A549 (cell line): ENCODE measurements around the gene ZP1. TPM values are rescaled to one million over a fixed set of nuclear protein-coding genes. Genes with fewer than 3 reads are reported as not detected.
A peak's percentile ranks its signal among the peaks of the same experiment; 100 is the strongest.

Source experiments
- ATAC-seq, 2 experiments: fragments of 200-7000 bp in 1 of 2; fragments of >200 bp in 1 of 2; cut with Nextera tagmentation in 1 of 2; cut with Tn5 transposase in 1 of 2; 3 replicates each; pipeline versions ENCODE4 v1.8.0 to v1.9.1; 2018 to 2020; ENCODE audit warnings: mild to moderate bottlenecking in 1 of 2, moderate library complexity in 1 of 2
- CTCF ChIA-PET: fragments of 300-600 bp; sonication (Branson Sonifier 250); formaldehyde crosslinking; extraction: SDS; loops from one replicate; lab custom pipeline; 2021; ENCODE audit warnings: antibody characterized with exemption, inconsistent platforms; lab: Yijun Ruan, JAX
- POLR2A ChIA-PET: fragments of 350-600 bp; formaldehyde crosslinking; extraction: SDS; loops from one replicate; lab custom pipeline; 2021; ENCODE audit warnings: antibody characterized with exemption, inconsistent platforms; lab: Yijun Ruan, JAX
- DNase-seq, 2 experiments: peaks; one replicate each; pipeline versions ENCODE4 v3.0.0 to v3.0.0-alpha.2; 2011 to 2016; ENCODE audit warnings: low read depth in 1 of 2, low spot score in 1 of 2
- FAIRE-seq: peaks from 2 replicates; lab custom pipeline; 2011; peaks lifted over from hg19 to GRCh38; lab: Jason Lieb, UNC
- H3K27ac ChIP-seq, 2 experiments: fragments of >200 bp; sonication (Bioruptor Twin); formaldehyde crosslinking; 3 replicates each; pipeline ENCODE4 v1.5.1; 2016 to 2017
- H3K4me1 ChIP-seq: fragments of >200 bp; sonication (Bioruptor Twin); formaldehyde crosslinking; 3 replicates; pipeline ENCODE4 v1.6.1; 2016
- H3K4me2 ChIP-seq: fragments of >200 bp; sonication (Bioruptor Twin); formaldehyde crosslinking; 3 replicates; pipeline ENCODE4 v1.6.1; 2016
- H3K4me3 ChIP-seq: fragments of >200 bp; sonication (Bioruptor Twin); formaldehyde crosslinking; 3 replicates; pipeline ENCODE4 v1.5.1; 2016
- H3K9me3 ChIP-seq: fragments of >200 bp; sonication (Bioruptor Twin); formaldehyde crosslinking; 3 replicates; pipeline ENCODE4 v1.6.1; 2016
- CBX2 ChIP-seq: fragments of 200-600 bp; sonication (generic); IDR thresholded peaks from 2 replicates; pipeline ENCODE4 v1.6.1; 2016; ENCODE audit warnings: low read depth, mild to moderate bottlenecking, borderline replicate concordance
- CBX8 ChIP-seq: fragments of 200-600 bp; sonication (generic); IDR thresholded peaks from 2 replicates; pipeline ENCODE4 v1.6.1; 2016
- CEBPB ChIP-seq, 2 experiments: fragments of >200 bp in 1 of 2; sonication (Bioruptor Twin) in 1 of 2; formaldehyde crosslinking in 1 of 2; IDR thresholded peaks; 2 replicates each; pipeline ENCODE4 v1.6.1; 2012 to 2016
- CHD4 ChIP-seq: fragments of 200-600 bp; sonication (generic); IDR thresholded peaks from 2 replicates; pipeline ENCODE4 v1.6.1; 2016; ENCODE audit warnings: antibody characterized with exemption, mild to moderate bottlenecking, borderline replicate concordance
- EHMT2 ChIP-seq: fragments of 200-600 bp; sonication (generic); IDR thresholded peaks from 2 replicates; pipeline ENCODE4 v1.6.1; 2016; ENCODE audit warnings: antibody characterized with exemption, low read depth, mild to moderate bottlenecking, moderate library complexity
- FOSB ChIP-seq: fragments of 250-450 bp; sonication (Bioruptor Pico); IDR thresholded peaks from 2 replicates; pipeline ENCODE4 v1.5.0; 2020; ENCODE audit warnings: mild to moderate bottlenecking, moderate library complexity
- HDAC2 ChIP-seq: fragments of 200-600 bp; sonication (generic); IDR thresholded peaks from 2 replicates; pipeline ENCODE4 v1.6.1; 2016
- HOXB13 ChIP-seq: fragments of 250-450 bp; sonication (Bioruptor Pico); IDR thresholded peaks from 2 replicates; pipeline ENCODE4 v1.5.0; 2020; ENCODE audit warnings: low read depth, mild to moderate bottlenecking, moderate library complexity
- JUNB ChIP-seq: fragments of >200 bp; sonication (Bioruptor Twin); formaldehyde crosslinking; IDR thresholded peaks from 2 replicates; pipeline ENCODE4 v1.6.1; 2016
- MAZ ChIP-seq: fragments of 150-350 bp; IDR thresholded peaks from 2 replicates; pipeline ENCODE4 v1.6.1; 2014; ENCODE audit warnings: antibody characterized with exemption, low read depth, low read length, borderline replicate concordance
- MYC ChIP-seq: IDR thresholded peaks from 2 replicates; pipeline ENCODE4 v1.6.1; 2012; ENCODE audit warnings: mild to moderate bottlenecking, inconsistent platforms, low read length, improper control_type of control experiment, borderline replicate concordance
- NPAS2 ChIP-seq: fragments of 250-450 bp; sonication (Bioruptor Pico); IDR thresholded peaks from 2 replicates; pipeline ENCODE4 v1.8.0; 2022; ENCODE audit warnings: mild to moderate bottlenecking, moderate library complexity, borderline replicate concordance
- PHF8 ChIP-seq: fragments of 200-600 bp; sonication (generic); IDR thresholded peaks from 2 replicates; pipeline ENCODE4 v1.6.1; 2016; ENCODE audit warnings: low read depth, mild to moderate bottlenecking, antibody characterized with exemption, moderate library complexity, borderline replicate concordance
- POLR2A ChIP-seq: IDR thresholded peaks from 2 replicates; pipeline ENCODE4 v1.6.1; 2012; ENCODE audit warnings: mild to moderate bottlenecking, low read length
- RARB ChIP-seq: fragments of 250-450 bp; sonication (Bioruptor Pico); IDR thresholded peaks from 2 replicates; pipeline ENCODE4 v1.8.0; 2021; ENCODE audit warnings: mild to moderate bottlenecking, moderate library complexity
- ZC3H11A ChIP-seq: fragments of 450-650 bp; IDR thresholded peaks from 2 replicates; pipeline ENCODE4 v1.6.1; 2014; ENCODE audit warnings: antibody characterized with exemption, mild to moderate bottlenecking
- ZFP36 ChIP-seq: fragments of 450-650 bp; IDR thresholded peaks from 2 replicates; pipeline ENCODE4 v1.6.1; 2014; ENCODE audit warnings: borderline replicate concordance; ENCODE audit not compliant: partially characterized antibody
- ZNF302 ChIP-seq: fragments of 250-450 bp; sonication (Bioruptor Pico); IDR thresholded peaks from 2 replicates; pipeline ENCODE4 v1.9.0; 2021; ENCODE audit warnings: inconsistent platforms, mild to moderate bottlenecking, moderate library complexity
- WGBS: methylation state at CpG from one replicate; pipeline ENCODE4 v1.1.6; 2017; ENCODE audit errors: missing lambda C conversion rate; 5-methylcytosine and 5-hydroxymethylcytosine counted together
- polyA plus RNA-seq, 4 experiments: library from polyadenylated mRNA; depleted of rRNA in 3 of 4; stranded (reverse); fragments of >200 nt; fragmentation: RNase III in 1 of 4; extraction: RNeasy Plus Mini Kit Qiagen cat#74134 plus additional on column Dnase treatment in 1 of 4; gene quantifications; 2 replicates in 3 of 4; 3 replicates in 1 of 4; pipeline ENCODE4 v1.2.3, GENCODE V29; 2011 to 2017
- TF ChIP-seq, protein P1 (sequence below): fragments of 250-450 bp; sonication (Bioruptor Pico); IDR thresholded peaks from 2 replicates; pipeline ENCODE4 v1.5.0; 2020; ENCODE audit warnings: low read depth, mild to moderate bottlenecking, moderate library complexity
- TF ChIP-seq, protein P2 (sequence below): fragments of 150-350 bp; IDR thresholded peaks from 2 replicates; pipeline ENCODE4 v1.6.1; 2014; ENCODE audit warnings: low read depth, mild to moderate bottlenecking, low read length
- TF ChIP-seq, protein P3 (sequence below): fragments of 450-650 bp; IDR thresholded peaks from 2 replicates; pipeline ENCODE4 v1.6.1; 2014; ENCODE audit warnings: antibody characterized with exemption
- TF ChIP-seq, protein P4 (sequence below): IDR thresholded peaks from 2 replicates; pipeline ENCODE4 v1.6.1; 2012; ENCODE audit warnings: low read depth, borderline replicate concordance

ZP1 gene
- polyA plus RNA-seq, 2 of the 4 experiments (the other 2 are of a cell fraction): 0.06 to 0.30 TPM

DNA sequence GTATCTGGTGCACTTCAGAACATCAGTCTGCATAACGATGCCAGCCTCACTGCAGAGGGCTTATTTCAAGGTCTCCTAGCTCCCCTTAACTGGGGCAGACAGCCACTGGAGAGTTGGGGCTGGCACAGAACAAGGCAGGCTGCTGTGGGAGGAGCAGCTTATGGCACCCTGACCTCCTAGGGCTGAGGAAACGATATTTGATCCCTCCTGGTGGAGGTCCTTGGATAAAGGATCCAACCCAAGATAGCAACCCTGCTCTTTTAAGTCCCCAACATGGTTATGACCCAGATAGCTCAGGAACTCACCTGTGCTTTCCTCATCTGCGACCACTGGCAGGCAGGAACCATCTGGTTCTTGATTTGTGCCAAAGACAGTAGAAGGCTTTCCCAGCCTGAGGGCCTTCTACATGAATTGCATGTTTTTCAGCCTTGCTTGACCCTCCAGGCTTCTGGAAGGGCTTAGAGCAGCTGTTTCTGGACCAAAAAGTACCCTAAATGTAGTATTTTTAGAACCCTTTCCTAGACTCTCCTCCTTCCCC, 49.4 kb downstream of the ZP1 start:
- DNase-seq (no peak), FAIRE-seq (no peak), ATAC-seq (no peak)
- Histone ChIP-seq H3K4me1 (peaks cover 24% of the 10 kb centered on the region), H3K4me2 (no peak overlapping the region)
- WGBS: 83% methylated on average over 3 of the region's 3 CpGs
- POLR2A ChIA-PET: no interaction called here
- TF ChIP-seq, protein P1, sequence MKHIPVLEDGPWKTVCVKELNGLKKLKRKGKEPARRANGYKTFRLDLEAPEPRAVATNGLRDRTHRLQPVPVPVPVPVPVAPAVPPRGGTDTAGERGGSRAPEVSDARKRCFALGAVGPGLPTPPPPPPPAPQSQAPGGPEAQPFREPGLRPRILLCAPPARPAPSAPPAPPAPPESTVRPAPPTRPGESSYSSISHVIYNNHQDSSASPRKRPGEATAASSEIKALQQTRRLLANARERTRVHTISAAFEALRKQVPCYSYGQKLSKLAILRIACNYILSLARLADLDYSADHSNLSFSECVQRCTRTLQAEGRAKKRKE: no peak
- TF ChIP-seq NPAS2 (CRISPR knock-in tag): no peak
- no peak for TF ChIP-seq ZNF302 (CRISPR knock-in tag)
- TF ChIP-seq, protein P2, sequence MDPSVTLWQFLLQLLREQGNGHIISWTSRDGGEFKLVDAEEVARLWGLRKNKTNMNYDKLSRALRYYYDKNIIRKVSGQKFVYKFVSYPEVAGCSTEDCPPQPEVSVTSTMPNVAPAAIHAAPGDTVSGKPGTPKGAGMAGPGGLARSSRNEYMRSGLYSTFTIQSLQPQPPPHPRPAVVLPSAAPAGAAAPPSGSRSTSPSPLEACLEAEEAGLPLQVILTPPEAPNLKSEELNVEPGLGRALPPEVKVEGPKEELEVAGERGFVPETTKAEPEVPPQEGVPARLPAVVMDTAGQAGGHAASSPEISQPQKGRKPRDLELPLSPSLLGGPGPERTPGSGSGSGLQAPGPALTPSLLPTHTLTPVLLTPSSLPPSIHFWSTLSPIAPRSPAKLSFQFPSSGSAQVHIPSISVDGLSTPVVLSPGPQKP: no peak
- TF ChIP-seq PHF8: no peak
- TF ChIP-seq MYC: no peak
- no peak for TF ChIP-seq CBX2
- TF ChIP-seq, all 56 proteins: peak for 0
- Histone ChIP-seq H3K4me3 (no peak overlapping the region), H3K27ac (no peak overlapping the region), H3K9me3 (no peaks in the 10 kb centered on the region)
- CTCF ChIA-PET: interaction anchor here (1.1 to 2.8 kb wide), 4 partner anchors 17 to 377 kb away, joined by 4 to 15 read pairs (median 8); no protein-coding TSS in a partner anchor

DNA sequence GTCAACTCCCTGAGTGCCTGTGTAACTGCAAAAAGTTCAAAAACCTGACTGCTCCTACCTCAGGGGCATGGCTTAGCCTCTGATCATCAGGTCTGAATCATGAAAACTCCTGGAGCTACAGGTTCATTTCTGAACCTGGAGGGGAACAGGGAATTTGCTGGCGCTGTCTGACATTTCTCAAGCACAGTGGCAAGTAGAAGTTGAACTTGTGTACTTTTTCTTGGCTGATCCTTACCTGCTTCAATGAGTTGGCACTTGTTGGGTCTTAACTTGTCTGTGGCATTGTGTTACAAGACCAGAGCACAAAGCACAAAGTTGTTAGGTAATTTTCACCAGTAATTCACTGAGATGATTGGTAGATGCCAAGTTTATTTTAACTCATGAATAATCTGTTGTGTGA, 49.9 kb downstream of the ZP1 start:
- Histone ChIP-seq H3K4me3 (no peak overlapping the region), H3K4me2 (no peak overlapping the region), H3K27ac (no peak overlapping the region), H3K4me1 (peaks cover 24% of the 10 kb centered on the region), H3K9me3 (no peaks in the 10 kb centered on the region)
- FAIRE-seq: no peak
- 91% methylated on average over 1 of the region's 1 CpG for WGBS
- TF ChIP-seq CHD4: no peak
- TF ChIP-seq PHF8: no peak
- TF ChIP-seq, protein P3, sequence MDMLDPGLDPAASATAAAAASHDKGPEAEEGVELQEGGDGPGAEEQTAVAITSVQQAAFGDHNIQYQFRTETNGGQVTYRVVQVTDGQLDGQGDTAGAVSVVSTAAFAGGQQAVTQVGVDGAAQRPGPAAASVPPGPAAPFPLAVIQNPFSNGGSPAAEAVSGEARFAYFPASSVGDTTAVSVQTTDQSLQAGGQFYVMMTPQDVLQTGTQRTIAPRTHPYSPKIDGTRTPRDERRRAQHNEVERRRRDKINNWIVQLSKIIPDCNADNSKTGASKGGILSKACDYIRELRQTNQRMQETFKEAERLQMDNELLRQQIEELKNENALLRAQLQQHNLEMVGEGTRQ: no peak
- no peak for TF ChIP-seq RARB (CRISPR knock-in tag)
- TF ChIP-seq CBX8: no peak
- TF ChIP-seq, all 56 proteins: peak for 0
- ATAC-seq (no peak), DNase-seq (no peak)
- ChIA-PET POLR2A (no interaction called here), CTCF (no interaction called here)

DNA sequence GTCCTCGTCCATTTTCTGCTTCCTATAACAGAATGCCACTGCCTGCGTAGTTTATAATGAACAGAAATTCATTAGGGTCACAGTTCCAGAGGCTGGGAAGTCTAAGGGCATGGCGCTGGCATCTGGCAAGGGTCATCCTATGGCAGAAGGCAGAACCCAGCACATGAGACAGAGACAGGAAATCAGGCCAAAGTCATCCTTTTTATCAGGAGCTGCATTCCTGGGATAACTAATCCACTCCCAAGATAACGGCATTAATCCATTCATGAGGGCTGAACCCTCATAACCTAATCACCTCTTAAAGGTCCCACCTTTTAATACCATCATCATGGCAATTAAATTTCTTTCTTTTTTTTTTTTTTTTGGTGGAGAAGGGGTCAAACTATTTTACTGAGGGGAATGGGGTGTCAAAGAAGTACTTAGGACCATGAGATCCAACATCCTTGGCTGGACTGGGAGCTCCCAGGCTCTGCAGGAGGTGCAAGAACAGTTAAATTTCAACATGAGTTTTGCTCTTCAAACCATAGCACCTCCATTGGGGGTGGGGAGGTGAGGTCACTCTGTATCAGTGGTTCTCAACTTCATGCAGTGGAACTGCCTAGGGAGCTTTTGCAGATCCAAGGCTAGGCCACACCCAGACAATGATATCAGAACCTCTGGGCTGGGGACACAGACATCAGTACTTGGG, 51.1 kb downstream of the ZP1 start:
- CTCF ChIA-PET: interaction anchor here (0.7 to 1.4 kb wide), 4 partner anchors 9 to 250 kb away, joined by 3 to 7 read pairs (median 4); no protein-coding TSS in a partner anchor
- no peak for FAIRE-seq
- DNase-seq: no peak

More for the DNA sequence above, 51.1 kb downstream of the ZP1 start:
- TF ChIP-seq CEBPB (IDR thresholded peaks at IDR 0.05): no peak
- no peak for TF ChIP-seq HOXB13
- no peak for TF ChIP-seq EHMT2
- TF ChIP-seq MAZ: no peak
- TF ChIP-seq, protein P4, sequence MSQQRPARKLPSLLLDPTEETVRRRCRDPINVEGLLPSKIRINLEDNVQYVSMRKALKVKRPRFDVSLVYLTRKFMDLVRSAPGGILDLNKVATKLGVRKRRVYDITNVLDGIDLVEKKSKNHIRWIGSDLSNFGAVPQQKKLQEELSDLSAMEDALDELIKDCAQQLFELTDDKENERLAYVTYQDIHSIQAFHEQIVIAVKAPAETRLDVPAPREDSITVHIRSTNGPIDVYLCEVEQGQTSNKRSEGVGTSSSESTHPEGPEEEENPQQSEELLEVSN: no peak
- no peak for TF ChIP-seq ZFP36
- TF ChIP-seq POLR2A: no peak
- no peak for TF ChIP-seq FOSB (CRISPR knock-in tag)
- TF ChIP-seq JUNB: no peak
- TF ChIP-seq ZC3H11A: no peak
- no peak for TF ChIP-seq HDAC2
- TF ChIP-seq, all 56 proteins: peak for 0
- H3K4me3 ChIP-seq: no peak overlapping the region
- POLR2A ChIA-PET: no interaction called here
- peaks cover 24% of the 10 kb centered on the region for H3K4me1 ChIP-seq
- H3K27ac ChIP-seq: no peak overlapping the region
- H3K9me3 ChIP-seq: no peaks in the 10 kb centered on the region
- ATAC-seq: no peak
- peak overlapping the region; percentile 13 for H3K4me2 ChIP-seq
- 86% methylated on average over 4 of the region's 4 CpGs for WGBS
